A549 (cell line): Measurements from ENCODE around the gene ADH1C.

ENCODE experiments used
- CEBPB ChIP-seq, 2 experiments: fragments of >200 bp in 1 of 2; sonication (Bioruptor Twin) in 1 of 2; formaldehyde crosslinking in 1 of 2; IDR thresholded peaks; 2 replicates each; pipeline ENCODE4 v1.6.1; 2012 to 2016
- CTCF ChIP-seq: fragments of >200 bp; sonication (Bioruptor Twin); formaldehyde crosslinking; IDR thresholded peaks from 3 replicates; pipeline ENCODE4 v1.5.1; 2016
- EP300 ChIP-seq, 2 experiments: fragments of >200 bp; sonication (Bioruptor Twin); formaldehyde crosslinking; IDR thresholded peaks; 2 replicates in 1 of 2; 3 replicates in 1 of 2; pipeline ENCODE4 v1.6.1; 2016 to 2017
- FOXS1 ChIP-seq: fragments of 250-450 bp; sonication (Bioruptor Pico); IDR thresholded peaks from 2 replicates; pipeline ENCODE4 v1.5.0; 2020; ENCODE audit warnings: mild to moderate bottlenecking, moderate library complexity
- HES2 ChIP-seq: fragments of >200 bp; sonication (Bioruptor Twin); formaldehyde crosslinking; IDR thresholded peaks from 2 replicates; pipeline ENCODE4 v1.6.1; 2016
- KDM5A ChIP-seq: fragments of 200-600 bp; sonication (generic); IDR thresholded peaks from 2 replicates; pipeline ENCODE4 v1.6.1; 2016; ENCODE audit warnings: antibody characterized with exemption, mild to moderate bottlenecking
- POLR2A ChIP-seq: IDR thresholded peaks from 2 replicates; pipeline ENCODE4 v1.6.1; 2012; ENCODE audit warnings: mild to moderate bottlenecking, low read length
- RAD21 ChIP-seq, 2 experiments: fragments of >200 bp in 1 of 2; sonication (Bioruptor Twin) in 1 of 2; formaldehyde crosslinking in 1 of 2; IDR thresholded peaks in 1 of 2; conservative IDR thresholded peaks in 1 of 2; 2 replicates in 1 of 2; 3 replicates in 1 of 2; pipeline ENCODE4 v1.6.1; 2012 to 2018; ENCODE audit warnings: inconsistent platforms in 1 of 2
- RFX5 ChIP-seq: fragments of 450-650 bp; IDR thresholded peaks from 2 replicates; pipeline ENCODE4 v1.7.1; 2014; ENCODE audit warnings: antibody characterized with exemption, mild to moderate bottlenecking, moderate library complexity
- USF2 ChIP-seq: fragments of 450-650 bp; IDR thresholded peaks from 2 replicates; pipeline ENCODE4 v1.6.1; 2014; ENCODE audit warnings: antibody characterized with exemption

GRCh38 chr4:99315839-99316238 lies 36.7 kb downstream of the ADH1C start:
- TF ChIP-seq FOXS1 = no peak
- no peak for TF ChIP-seq CTCF
- TF ChIP-seq HES2 = no peak
- no peak for TF ChIP-seq RAD21 (conservative IDR thresholded peaks at IDR 0.05 in 1 of 2, IDR thresholded peaks at IDR 0.05 in 1 of 2)
- no peak for TF ChIP-seq KDM5A
- TF ChIP-seq CEBPB (IDR thresholded peaks at IDR 0.05) = no peak
- no peak for TF ChIP-seq POLR2A
- TF ChIP-seq EP300 (IDR thresholded peaks at IDR 0.05) = no peak
- TF ChIP-seq USF2 = no peak
- TF ChIP-seq RFX5 = no peak
